ENCODE measurements around the gene PROX1.

PROX1 gene

GRCh38 chr1:214010197-214010573, 22.4 kb downstream of the PROX1 start:
- no peak for DNase-seq (ENCODE audit: extremely low spot score)
- TF ChIP-seq CTCF (IDR thresholded peaks at IDR 0.05; ENCODE audit: control extremely low read depth, extremely low read depth, low read depth, missing control alignments) = no peak
- POLR2A ChIA-PET = no interaction called here
- CTCF ChIA-PET = no interaction called here

GRCh38 chr1:214010717-214011116, 22.9 kb downstream of the PROX1 start:
- DNase-seq (ENCODE audit: extremely low spot score) = no peak
- CTCF ChIA-PET = no interaction called here
- POLR2A ChIA-PET = no interaction called here
- no peak for TF ChIP-seq CTCF (IDR thresholded peaks at IDR 0.05; ENCODE audit: control extremely low read depth, extremely low read depth, low read depth, missing control alignments)

- TF ChIP-seq CTCF (IDR thresholded peaks at IDR 0.05; ENCODE audit: control extremely low read depth, extremely low read depth, low read depth, missing control alignments) = no peak
- no peak for DNase-seq (ENCODE audit: extremely low spot score)
- ChIA-PET POLR2A (no interaction called here), CTCF (interaction anchor here (3.7 kb wide), 1 partner anchor 12 kb away, joined by 11 read pairs; no protein-coding TSS in a partner anchor)
Measured at GRCh38 chr1:214012418-214012817, 24.6 kb downstream of the PROX1 start.

GRCh38 chr1:214013614-214014377, 26.0 kb downstream of the PROX1 start:
- no peak for TF ChIP-seq CTCF (IDR thresholded peaks at IDR 0.05; ENCODE audit: control extremely low read depth, extremely low read depth, low read depth, missing control alignments)
- ChIA-PET CTCF (interaction anchor here (1.2 to 3.7 kb wide), 2 partner anchors 10 to 11 kb away, joined by 3 to 11 read pairs; no protein-coding TSS in a partner anchor), POLR2A (no interaction called here)
- DNase-seq (ENCODE audit: extremely low spot score) = no peak

- no peak for DNase-seq (ENCODE audit: extremely low spot score)
- ChIA-PET CTCF (interaction anchor here (3.7 kb wide), 1 partner anchor 9 kb away, joined by 11 read pairs; no protein-coding TSS in a partner anchor), POLR2A (no interaction called here)
- no peak for TF ChIP-seq CTCF (IDR thresholded peaks at IDR 0.05; ENCODE audit: control extremely low read depth, extremely low read depth, low read depth, missing control alignments)
Measured at GRCh38 chr1:214014730-214015129, 27.0 kb downstream of the PROX1 start.

- ChIA-PET CTCF (interaction anchor here (0.8 to 1.1 kb wide), 2 partner anchors 18 to 30 kb away, joined by 3 read pairs; partner anchors contain the start of gene PROX1), POLR2A (no interaction called here)
- no peak for DNase-seq (ENCODE audit: extremely low spot score)
- no peak for TF ChIP-seq CTCF (IDR thresholded peaks at IDR 0.05; ENCODE audit: control extremely low read depth, extremely low read depth, low read depth, missing control alignments)
Measured at GRCh38 chr1:214017191-214017982, 29.6 kb downstream of the PROX1 start.
